Measurements from ENCODE around the gene CLCN3. TPM values are rescaled to one million over a fixed set of nuclear protein-coding genes. Genes with fewer than 3 reads are reported as not detected.
"Not testable (repeated sequence)": the region's sequence is repeated elsewhere in the genome, so short reads cannot be mapped to it uniquely, and the experiment has no call there.

CLCN3 gene
- total RNA-seq, 2 donors from 2014 or later: 22.2 to 25.2 TPM

GRCh38 chr4:169611991-169612870 lies 8.1 kb upstream of the CLCN3 start, which contains the start of gene NEK1:
Gene NEK1 (minus strand): TSS chr4:169612583. CDS start chr4:169602630, 9,953 bp downstream.
- no peaks in the 10 kb centered on the region for H3K9me3 Mint-ChIP-seq
- peaks cover 23% of the 10 kb centered on the region for H3K4me1 Mint-ChIP-seq
- H3K4me3 Mint-ChIP-seq: peak within 1 kb of the TSS; percentile 96
- ATAC-seq (replicated peaks): peak; percentile 86
- peak within 1 kb of the TSS; percentile 97 for H3K27ac Mint-ChIP-seq
- no peaks in the 10 kb centered on the region for H3K27me3 Mint-ChIP-seq
- peaks cover 4% of the 10 kb centered on the region for H3K36me3 Mint-ChIP-seq (ENCODE audit: low read depth)

- H3K27me3 Mint-ChIP-seq: no peaks in the 10 kb centered on the region
- H3K27ac Mint-ChIP-seq: peak overlapping the region; percentile 97
- no peaks in the 10 kb centered on the region for H3K9me3 Mint-ChIP-seq
- peaks cover 23% of the 10 kb centered on the region for H3K4me1 Mint-ChIP-seq
- H3K4me3 Mint-ChIP-seq: peak overlapping the region; percentile 96
- ATAC-seq (replicated peaks): peak; percentile 41
- peaks cover 4% of the 10 kb centered on the region for H3K36me3 Mint-ChIP-seq (ENCODE audit: low read depth)
These were observed 7.2 kb upstream of the CLCN3 start for GRCh38 chr4:169612871-169613859.

- peaks cover 36% of the 10 kb centered on the region for H3K4me1 Mint-ChIP-seq
- peak overlapping the region; percentile 62 for H3K4me3 Mint-ChIP-seq
- peaks cover 8% of the 10 kb centered on the region for H3K36me3 Mint-ChIP-seq (ENCODE audit: low read depth)
- ATAC-seq (replicated peaks): peak; percentile 51
- no peaks in the 10 kb centered on the region for H3K9me3 Mint-ChIP-seq
- H3K27ac Mint-ChIP-seq: peak overlapping the region; percentile 90
- H3K27me3 Mint-ChIP-seq: no peaks in the 10 kb centered on the region
These were observed 4.8 kb upstream of the CLCN3 start for GRCh38 chr4:169615467-169616106.

GRCh38 chr4:169616846-169617245 lies 3.5 kb upstream of the CLCN3 start:
- Mint-ChIP-seq H3K9me3 (no peaks in the 10 kb centered on the region), H3K4me1 (peaks cover 28% of the 10 kb centered on the region), H3K36me3 (ENCODE audit: low read depth) (peaks cover 11% of the 10 kb centered on the region), H3K4me3 (peak overlapping the region; percentile 31), H3K27ac (peak overlapping the region; percentile 90), H3K27me3 (no peaks in the 10 kb centered on the region)
- ATAC-seq (replicated peaks): no peak

GRCh38 chr4:169617306-169617705 lies 3.1 kb upstream of the CLCN3 start:
- Mint-ChIP-seq H3K9me3 (no peaks in the 10 kb centered on the region), H3K4me3 (peak overlapping the region; percentile 31), H3K36me3 (ENCODE audit: low read depth) (peaks cover 7% of the 10 kb centered on the region), H3K4me1 (peaks cover 28% of the 10 kb centered on the region), H3K27ac (peak overlapping the region; percentile 90), H3K27me3 (no peaks in the 10 kb centered on the region)
- no peak for ATAC-seq (replicated peaks)

GRCh38 chr4:169618286-169618685 lies 2.1 kb upstream of the CLCN3 start:
- H3K4me3 Mint-ChIP-seq: peak overlapping the region; percentile 96
- no peaks in the 10 kb centered on the region for H3K27me3 Mint-ChIP-seq
- H3K4me1 Mint-ChIP-seq: peaks cover 30% of the 10 kb centered on the region

GRCh38 chr4:169618986-169619385 lies 1.4 kb upstream of the CLCN3 start:
- Mint-ChIP-seq H3K36me3 (ENCODE audit: low read depth) (peaks cover 6% of the 10 kb centered on the region), H3K27me3 (no peaks in the 10 kb centered on the region), H3K9me3 (no peaks in the 10 kb centered on the region), H3K27ac (peak overlapping the region; percentile 99), H3K4me1 (peaks cover 36% of the 10 kb centered on the region), H3K4me3 (peak overlapping the region; percentile 96)
- ATAC-seq (replicated peaks): no peak

More at GRCh38 chr4:169618286-169618685, 2.1 kb upstream of the CLCN3 start:
- ATAC-seq (replicated peaks): no peak
- Mint-ChIP-seq H3K36me3 (ENCODE audit: low read depth) (peaks cover 6% of the 10 kb centered on the region), H3K27ac (peak overlapping the region; percentile 99), H3K9me3 (no peaks in the 10 kb centered on the region)

GRCh38 chr4:169619518-169619957 lies 840 bp upstream of the CLCN3 start:
- ATAC-seq (replicated peaks): peak; percentile 13
- Mint-ChIP-seq H3K27ac (peak overlapping the region; percentile 99), H3K9me3 (no peaks in the 10 kb centered on the region), H3K4me1 (peaks cover 36% of the 10 kb centered on the region), H3K4me3 (peak overlapping the region; percentile 96), H3K36me3 (ENCODE audit: low read depth) (peaks cover 6% of the 10 kb centered on the region), H3K27me3 (no peaks in the 10 kb centered on the region)

- Mint-ChIP-seq H3K27ac (peak overlapping the region; percentile 99), H3K4me1 (peaks cover 33% of the 10 kb centered on the region), H3K4me3 (peak overlapping the region; percentile 96), H3K9me3 (no peaks in the 10 kb centered on the region), H3K27me3 (no peaks in the 10 kb centered on the region), H3K36me3 (ENCODE audit: low read depth) (peaks cover 14% of the 10 kb centered on the region)
- peak; percentile 5 for ATAC-seq (replicated peaks)
These were observed 486 bp downstream of the CLCN3 start for GRCh38 chr4:169620880-169621248.

- H3K36me3 Mint-ChIP-seq (ENCODE audit: low read depth): peaks cover 14% of the 10 kb centered on the region
- no peaks in the 10 kb centered on the region for H3K27me3 Mint-ChIP-seq
- H3K4me3 Mint-ChIP-seq: peak overlapping the region; percentile 96
- peaks cover 31% of the 10 kb centered on the region for H3K4me1 Mint-ChIP-seq
- no peaks in the 10 kb centered on the region for H3K9me3 Mint-ChIP-seq
- H3K27ac Mint-ChIP-seq: peak overlapping the region; percentile 99
- peak; percentile 39 for ATAC-seq (replicated peaks)
These were observed 1.5 kb downstream of the CLCN3 start for GRCh38 chr4:169621731-169622492.

- Mint-ChIP-seq H3K27me3 (no peaks in the 10 kb centered on the region), H3K36me3 (ENCODE audit: low read depth) (peaks cover 14% of the 10 kb centered on the region), H3K4me1 (peaks cover 31% of the 10 kb centered on the region), H3K4me3 (peak overlapping the region; percentile 96), H3K9me3 (no peaks in the 10 kb centered on the region), H3K27ac (peak overlapping the region; percentile 99)
- no peak for ATAC-seq (replicated peaks)
These were observed 2.2 kb downstream of the CLCN3 start for GRCh38 chr4:169622566-169622965.

GRCh38 chr4:169624012-169624411 lies 3.6 kb downstream of the CLCN3 start:
- Mint-ChIP-seq H3K36me3 (ENCODE audit: low read depth) (peaks cover 14% of the 10 kb centered on the region), H3K27ac (peak overlapping the region; percentile 99), H3K4me1 (peaks cover 24% of the 10 kb centered on the region), H3K4me3 (peak overlapping the region; percentile 96)
- H3K9me3 Mint-ChIP-seq; ATAC-seq (replicated peaks); H3K27me3 Mint-ChIP-seq: not testable (repeated sequence)

- H3K27ac Mint-ChIP-seq: peak overlapping the region; percentile 60
- H3K27me3 Mint-ChIP-seq: no peaks in the 10 kb centered on the region
- H3K4me1 Mint-ChIP-seq: peaks cover 19% of the 10 kb centered on the region
- no peak for ATAC-seq (replicated peaks)
- no peaks in the 10 kb centered on the region for H3K9me3 Mint-ChIP-seq
- peaks cover 7% of the 10 kb centered on the region for H3K36me3 Mint-ChIP-seq (ENCODE audit: low read depth)
- H3K4me3 Mint-ChIP-seq: no peak overlapping the region
These were observed 5.5 kb downstream of the CLCN3 start for GRCh38 chr4:169625886-169626285.

Measured in activated T-helper 17 cell treated with anti-CD3 and anti-CD28 coated beads, Interleukin-2, amount 50 U/mL, for 72 hours (primary cell).